H1 (cell line): Measurements from ENCODE around the gene FCRLB. TPM values are rescaled to one million over a fixed set of nuclear protein-coding genes. Genes with fewer than 3 reads are reported as not detected.

Experiments
- CTCF ChIA-PET: fragments of 300-600 bp; sonication (Branson Sonifier 250); formaldehyde crosslinking; loops from one replicate; lab custom pipeline; 2021; ENCODE audit not compliant: partially characterized antibody; lab: Charles Lee
- POLR2A ChIA-PET: fragments of 300-600 bp; sonication (Branson Sonifier 250); formaldehyde crosslinking; loops from one replicate; lab custom pipeline; 2021; ENCODE audit warnings: inconsistent platforms; ENCODE audit not compliant: partially characterized antibody; lab: Charles Lee
- DNase-seq, 2 experiments: peaks; one replicate each; pipeline versions ENCODE4 v3.0.0 to v3.0.0-alpha.2; 2010 to 2022; ENCODE audit warnings: low spot score in 2 of 2, low read depth in 1 of 2, mixed read lengths in 1 of 2
- FAIRE-seq: peaks from 2 replicates; lab custom pipeline; 2011; peaks lifted over from hg19 to GRCh38; lab: Jason Lieb, UNC
- H2AFZ ChIP-seq: 2 replicates; pipeline ENCODE4 v1.8.1; 2012; ENCODE audit warnings: low read length, inconsistent platforms
- H2AK5ac ChIP-seq: 2 replicates; pipeline ENCODE4 v1.6.1; 2013; ENCODE audit warnings: low read depth, low read length
- H2BK120ac ChIP-seq: replicated peaks from 2 replicates; pipeline ENCODE3; 2013; ENCODE audit warnings: low read depth, low read length, inconsistent platforms
- H2BK12ac ChIP-seq: 2 replicates; pipeline ENCODE4 v1.6.1; 2013; ENCODE audit warnings: low read depth, low read length
- H2BK15ac ChIP-seq: 2 replicates; pipeline ENCODE4 v1.6.1; 2013; ENCODE audit warnings: low read length
- H2BK20ac ChIP-seq: 2 replicates; pipeline ENCODE4 v1.6.1; 2013; ENCODE audit warnings: low read length
- H2BK5ac ChIP-seq: 2 replicates; pipeline ENCODE4 v1.6.1; 2013; ENCODE audit warnings: low read depth, low read length
- H3K14ac ChIP-seq: 2 replicates; pipeline ENCODE4 v1.6.1; 2013; ENCODE audit warnings: inconsistent platforms; ENCODE audit not compliant: insufficient read length
- H3K18ac ChIP-seq: 2 replicates; pipeline ENCODE4 v1.6.1; 2013; ENCODE audit warnings: low read length; ENCODE audit errors: extremely low read depth
- H3K23ac ChIP-seq: 2 replicates; pipeline ENCODE4 v1.6.1; 2013; ENCODE audit warnings: inconsistent platforms; ENCODE audit not compliant: insufficient read length
- H3K23me2 ChIP-seq: 2 replicates; pipeline ENCODE4 v1.6.1; 2013; ENCODE audit warnings: low read depth, low read length
- H3K27ac ChIP-seq: 2 replicates; pipeline ENCODE4 v1.6.1; 2011; ENCODE audit warnings: low read depth, low read length, inconsistent platforms
- H3K27me3 ChIP-seq, 4 experiments: replicated peaks in 1 of 4; 1 replicate in 1 of 4; 2 replicates in 3 of 4; pipeline versions ENCODE4 v1.6.1 to v1.8.1; 2011 to 2013; ENCODE audit warnings: low read length in 3 of 4, mild to moderate bottlenecking in 3 of 4, inconsistent platforms in 2 of 4, mixed read lengths in 2 of 4, moderate library complexity in 1 of 4; ENCODE audit not compliant: control insufficient read depth in 3 of 4, insufficient read depth in 3 of 4; ENCODE audit errors: extremely low read depth in 1 of 4
- H3K36me3 ChIP-seq, 4 experiments: 2 replicates each; pipeline versions ENCODE4 v1.6.1 to v1.8.1; 2011 to 2013; ENCODE audit warnings: mild to moderate bottlenecking in 4 of 4, low read length in 3 of 4, moderate library complexity in 2 of 4, control low read depth in 1 of 4, inconsistent platforms in 1 of 4; ENCODE audit not compliant: insufficient read depth in 4 of 4, control insufficient read depth in 2 of 4
- H3K4ac ChIP-seq: replicated peaks from 2 replicates; pipeline ENCODE3; 2013; ENCODE audit warnings: low read length, low read depth, mixed read lengths, inconsistent platforms; ENCODE audit not compliant: insufficient read length
- H3K4me1 ChIP-seq, 4 experiments: replicated peaks in 1 of 4; 1 replicate in 1 of 4; 2 replicates in 3 of 4; pipeline versions ENCODE4 v1.6.1 to v1.8.1; 2011 to 2013; ENCODE audit warnings: low read length in 3 of 4, inconsistent platforms in 2 of 4, mixed read lengths in 1 of 4; ENCODE audit not compliant: insufficient read depth in 4 of 4, control insufficient read depth in 3 of 4
- H3K4me2 ChIP-seq, 2 experiments: 2 replicates each; pipeline versions ENCODE4 v1.6.1 to v1.8.1; 2011 to 2013; ENCODE audit warnings: low read depth in 2 of 2, low read length in 2 of 2, control low read depth in 1 of 2, inconsistent platforms in 1 of 2, mild to moderate bottlenecking in 1 of 2; ENCODE audit not compliant: insufficient read depth in 1 of 2
- H3K4me3 ChIP-seq, 4 experiments: fragments of 200-600, 300-600 bp in 1 of 4; sonication (generic), shearing (Covaris generic), sonication (Bioruptor Twin) in 1 of 4; 2 replicates each; pipeline versions ENCODE4 v1.5.1 to v1.8.1; 2011 to 2016; ENCODE audit warnings: low read length in 4 of 4, low read depth in 3 of 4, control low read depth in 2 of 4, inconsistent platforms in 2 of 4, mild to moderate bottlenecking in 2 of 4, mixed read lengths in 1 of 4, moderate library complexity in 1 of 4; ENCODE audit not compliant: insufficient read depth in 2 of 4; ENCODE audit errors: extremely low read depth in 1 of 4
- H3K56ac ChIP-seq: replicated peaks from 2 replicates; pipeline ENCODE3; 2013; ENCODE audit warnings: low read depth, mild to moderate bottlenecking, mixed read lengths, low read length, inconsistent platforms; ENCODE audit not compliant: insufficient read length
- H3K79me1 ChIP-seq: 2 replicates; pipeline ENCODE4 v1.6.1; 2013; ENCODE audit warnings: low read depth, low read length, control low read depth
- H3K79me2 ChIP-seq, 2 experiments: 2 replicates each; pipeline versions ENCODE4 v1.6.1 to v1.8.1; 2012 to 2013; ENCODE audit warnings: low read length in 2 of 2, mild to moderate bottlenecking in 2 of 2, inconsistent platforms in 1 of 2; ENCODE audit not compliant: insufficient read depth in 2 of 2, control insufficient read depth in 1 of 2
- H3K9ac ChIP-seq, 4 experiments: replicated peaks in 1 of 4; 1 replicate in 1 of 4; 2 replicates in 3 of 4; pipeline versions ENCODE4 v1.6.1 to v1.8.1; 2011 to 2013; ENCODE audit warnings: low read depth in 3 of 4, low read length in 3 of 4, control low read depth in 2 of 4, mild to moderate bottlenecking in 2 of 4, moderate library complexity in 2 of 4, inconsistent platforms in 1 of 4; ENCODE audit errors: extremely low read depth in 1 of 4
- H3K9me3 ChIP-seq, 2 experiments: 2 replicates each; pipeline versions ENCODE4 v1.6.1 to v1.8.1; 2012 to 2013; ENCODE audit warnings: mild to moderate bottlenecking in 2 of 2, moderate library complexity in 2 of 2, control low read depth in 1 of 2, inconsistent platforms in 1 of 2, low read depth in 1 of 2, low read length in 1 of 2, mixed read lengths in 1 of 2; ENCODE audit not compliant: insufficient read depth in 2 of 2
- H4K20me1 ChIP-seq, 2 experiments: replicated peaks in 1 of 2; 2 replicates each; pipeline versions ENCODE3 to v1.8.1; 2011 to 2013; ENCODE audit warnings: inconsistent platforms in 2 of 2, low read length in 2 of 2, mild to moderate bottlenecking in 1 of 2; ENCODE audit not compliant: insufficient read depth in 2 of 2, control insufficient read depth in 1 of 2
- H4K5ac ChIP-seq: 2 replicates; pipeline ENCODE4 v1.6.1; 2013; ENCODE audit warnings: low read length, low read depth, mixed read lengths, inconsistent platforms; ENCODE audit not compliant: insufficient read length
- H4K8ac ChIP-seq: 2 replicates; pipeline ENCODE4 v1.8.0; 2013; ENCODE audit warnings: mild to moderate bottlenecking, moderate library complexity, low read length, inconsistent platforms; ENCODE audit not compliant: insufficient read depth; ENCODE audit errors: extremely low read depth
- H4K91ac ChIP-seq: replicated peaks from 2 replicates; pipeline ENCODE3; 2013; ENCODE audit warnings: low read length, mixed read lengths, inconsistent platforms; ENCODE audit not compliant: insufficient read length
- HDAC2 ChIP-seq, 2 experiments: fragments of 300-600 bp in 1 of 2; sonication (generic) in 1 of 2; IDR thresholded peaks; 2 replicates each; pipeline ENCODE4 v1.6.1; 2011 to 2012; ENCODE audit warnings: low read depth in 2 of 2, low read length in 2 of 2, mild to moderate bottlenecking in 2 of 2, moderate library complexity in 2 of 2, borderline replicate concordance in 1 of 2, inconsistent platforms in 1 of 2
- WGBS, 2 experiments: shearing (Covaris generic) in 1 of 2; methylation state at CpG; one replicate each; pipeline versions ENCODE4 v1.1.6 to v1.1.7; 2013 to 2015; ENCODE audit warnings: low lambda C conversion rate in 2 of 2, mixed read lengths in 2 of 2, inconsistent platforms in 1 of 2, low coverage in 1 of 2, missing lambda C conversion rate in 1 of 2; ENCODE audit not compliant: insufficient replicate concordance in 2 of 2, insufficient coverage in 1 of 2, insufficient read length in 1 of 2; ENCODE audit errors: extremely low coverage in 1 of 2, missing lambda C conversion rate in 1 of 2; 5-methylcytosine and 5-hydroxymethylcytosine counted together
- polyA plus RNA-seq, 7 experiments: library from polyadenylated mRNA; depleted of rRNA in 3 of 7; stranded (reverse) in 5 of 7; unstranded in 2 of 7; fragments of >200 nt in 5 of 7; fragments of 200-250 nt in 2 of 7; gene quantifications; 1 replicate in 5 of 7; 2 replicates in 1 of 7; 4 replicates in 1 of 7; pipeline versions ENCODE4 v1.2.1 to v1.2.3, GENCODE V29; 2011 to 2013; ENCODE audit warnings: missing spikeins in 2 of 7, mixed read lengths in 2 of 7
- total RNA-seq: library from RNA; stranded (reverse); fragmentation: NEBNext Ultra II Directional; extraction: Animal tissue kit (Norgen Biotek cat#: 25700); gene quantifications from 2 replicates; pipeline ENCODE4 v1.2.1, GENCODE V29; 2021

Gene FCRLB
- total and polyA plus RNA-seq, 2 of the 8 experiments (the other 6 are each of a cell fraction or from before 2014, with no cell fraction given), result 0.14 to 0.24 TPM

DNA sequence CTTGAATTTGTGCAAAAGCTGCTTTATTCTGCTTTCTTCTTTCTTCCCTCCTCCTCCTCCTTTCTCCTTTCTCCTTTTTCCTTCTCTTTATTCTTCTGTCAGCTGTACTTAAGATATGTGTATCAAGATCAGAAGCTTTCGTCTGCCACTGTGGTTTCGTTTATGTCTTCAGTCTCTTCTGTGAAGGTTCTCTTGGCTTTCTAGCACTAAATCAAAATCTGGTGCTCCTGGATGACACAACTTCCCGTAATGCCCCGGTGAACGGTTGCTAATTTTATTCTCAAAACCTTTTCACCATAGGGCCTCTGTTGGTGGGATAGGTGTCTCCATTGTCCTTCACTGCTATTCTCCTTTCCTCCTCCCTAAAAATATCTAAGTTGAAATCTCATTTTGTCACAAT, 49.8 kb downstream of the FCRLB start:
- H4K20me1 ChIP-seq, result no peaks in the 10 kb centered on the region
- H3K23me2 ChIP-seq, result no peaks in the 10 kb centered on the region; the same call in 1 of the 2 replicates
- no peak for DNase-seq
- H3K4me3 ChIP-seq, result no peak overlapping the region
- no peaks in the 10 kb centered on the region for H3K36me3 ChIP-seq
- no peak overlapping the region for H2BK5ac ChIP-seq
- no peak for TF ChIP-seq HDAC2 (IDR thresholded peaks at IDR 0.05; ENCODE audit: borderline replicate concordance in 1 of 2, low read depth in 2 of 2, low read length in 2 of 2)
- WGBS, 2 experiments, result 84% methylated on average over 5 of the region's 5 CpGs; no CpG with 5 or more reads in 1 of the 2 experiments
- no peaks in the 10 kb centered on the region for H3K4me1 ChIP-seq
- H3K9me3 ChIP-seq, result no peaks in the 10 kb centered on the region
- peaks cover 0 to 4% of the 10 kb centered on the region in 2 experiments; a peak in 1 of 4 replicates for H3K79me2 ChIP-seq
- no peak overlapping the region; a peak in 1 of 4 replicates for H3K4me2 ChIP-seq
- H2BK20ac ChIP-seq, result no peak overlapping the region
- no peak overlapping the region for H4K5ac ChIP-seq
- FAIRE-seq, result no peak
- ChIA-PET CTCF (interaction anchor here (0.9 kb wide), 1 partner anchor 266 kb away, joined by 5 read pairs; no protein-coding TSS in a partner anchor), POLR2A (interaction anchor here (0.5 kb wide), 1 partner anchor 32 kb away, joined by 3 read pairs; no protein-coding TSS in a partner anchor)
- H3K27me3 ChIP-seq, result no peaks in the 10 kb centered on the region
- H3K27ac ChIP-seq, result no peak overlapping the region
- no peak overlapping the region for H2BK12ac ChIP-seq
- no peak overlapping the region for H2BK120ac ChIP-seq
- H3K9ac ChIP-seq, result no peak overlapping the region
- no peak overlapping the region for H3K23ac ChIP-seq
- no peak overlapping the region for H3K56ac ChIP-seq
- no peak overlapping the region for H2BK15ac ChIP-seq
- no peak overlapping the region for H3K4ac ChIP-seq
- no peak overlapping the region for H3K18ac ChIP-seq
- no peak overlapping the region for H2AK5ac ChIP-seq
- H3K14ac ChIP-seq, result no peak overlapping the region
- no peak overlapping the region for H4K8ac ChIP-seq
- no peak overlapping the region for H4K91ac ChIP-seq
- no peak overlapping the region for H2AFZ ChIP-seq
- H3K79me1 ChIP-seq, result no peaks in the 10 kb centered on the region; the same call in 1 of the 2 replicates
